HG03280 (cell line): ENCODE data around the gene SP2.

Experiments
- ATAC-seq: cut with Tn5 transposase; IDR thresholded peaks from one replicate; pipeline ENCODE4 v1.9.1; 2021; ENCODE audit warnings: mild to moderate bottlenecking, moderate library complexity; ENCODE audit not compliant: unreplicated experiment

The SP2 gene

DNA sequence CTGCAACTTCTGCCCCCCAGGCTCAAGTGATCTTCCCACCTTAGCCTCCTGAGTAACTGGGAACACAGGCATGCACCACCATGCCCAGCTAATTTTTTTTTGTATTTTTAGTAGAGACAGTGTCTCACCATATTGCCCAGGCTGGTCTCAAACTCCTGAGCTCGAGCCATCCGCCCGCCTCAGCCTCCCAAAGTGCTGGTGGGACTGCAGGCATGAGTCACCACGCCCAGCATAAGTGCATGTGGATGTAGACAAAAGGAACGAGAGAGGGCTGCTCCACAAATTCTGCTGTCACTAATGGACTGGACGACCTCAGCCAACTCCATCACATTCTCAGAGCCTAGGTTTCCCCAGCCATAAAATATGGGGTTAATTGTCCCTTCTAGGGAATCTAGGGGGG is 7.7 kb upstream of the SP2 start:
- no peak for ATAC-seq

DNA sequence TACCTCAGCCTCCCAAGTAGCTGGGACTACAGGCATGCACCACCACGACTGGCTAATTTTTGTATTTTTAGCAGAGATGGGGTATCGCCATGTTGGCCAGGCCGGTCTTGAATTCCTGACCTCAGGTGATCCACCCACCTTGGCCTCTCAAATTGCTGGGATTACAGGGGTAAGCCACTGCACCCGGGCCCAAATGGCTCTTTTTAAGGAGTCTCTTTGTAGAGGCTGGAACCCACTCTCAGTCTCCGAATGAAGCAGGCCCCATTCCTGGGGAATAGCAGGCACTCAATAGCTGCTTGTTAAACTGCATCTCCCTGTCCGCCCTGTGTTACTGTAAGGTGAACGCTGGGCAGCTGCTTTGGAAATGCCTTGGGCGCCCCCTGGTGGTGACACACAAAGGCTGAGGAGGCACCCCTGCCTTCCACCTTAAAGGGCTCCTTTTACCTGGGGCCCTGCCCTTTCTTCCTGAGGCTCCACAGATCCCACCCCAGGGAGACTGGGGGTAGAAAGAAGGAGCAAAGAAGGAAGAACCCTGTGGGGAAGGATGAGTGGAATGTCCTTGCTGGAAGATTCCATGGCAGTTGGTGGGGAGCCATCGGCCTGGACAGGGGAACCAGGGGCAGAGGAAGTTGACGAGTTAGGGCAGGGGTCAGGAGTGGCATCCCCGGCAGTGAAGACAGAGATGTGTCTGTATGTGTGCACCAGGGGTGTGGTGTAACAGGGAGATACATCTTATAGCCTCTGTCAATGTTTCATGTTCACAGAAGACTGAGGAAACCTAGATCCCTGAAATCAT is 6.1 kb upstream of the SP2 start:
- peak; percentile 75 for ATAC-seq

DNA sequence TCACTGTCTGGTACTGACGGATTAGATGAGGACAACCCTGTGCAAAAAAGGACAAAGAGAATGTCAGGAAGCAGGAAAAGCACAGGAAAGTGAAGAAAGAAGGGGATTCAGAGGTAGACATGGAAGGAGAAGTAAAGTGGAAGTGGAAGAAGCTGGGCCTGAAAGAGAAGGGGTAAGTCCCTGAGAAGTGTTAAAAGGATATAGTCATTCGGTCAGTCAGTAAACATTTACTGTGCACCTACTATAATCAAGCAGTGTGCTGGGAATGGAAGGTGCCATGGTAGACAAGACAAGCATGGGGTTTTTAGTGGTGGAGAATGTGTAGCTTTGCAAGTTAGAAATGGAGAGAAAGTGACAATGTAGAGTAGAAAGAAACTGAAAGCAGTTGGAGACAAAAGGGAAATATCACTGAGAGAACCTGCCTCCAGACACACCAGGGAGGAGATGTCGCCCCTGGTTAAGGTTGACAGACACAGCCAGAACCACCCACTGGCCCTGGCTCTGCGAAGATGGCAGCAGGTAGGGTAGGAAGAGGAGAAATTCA is 4.4 kb upstream of the SP2 start:
- no peak for ATAC-seq

DNA sequence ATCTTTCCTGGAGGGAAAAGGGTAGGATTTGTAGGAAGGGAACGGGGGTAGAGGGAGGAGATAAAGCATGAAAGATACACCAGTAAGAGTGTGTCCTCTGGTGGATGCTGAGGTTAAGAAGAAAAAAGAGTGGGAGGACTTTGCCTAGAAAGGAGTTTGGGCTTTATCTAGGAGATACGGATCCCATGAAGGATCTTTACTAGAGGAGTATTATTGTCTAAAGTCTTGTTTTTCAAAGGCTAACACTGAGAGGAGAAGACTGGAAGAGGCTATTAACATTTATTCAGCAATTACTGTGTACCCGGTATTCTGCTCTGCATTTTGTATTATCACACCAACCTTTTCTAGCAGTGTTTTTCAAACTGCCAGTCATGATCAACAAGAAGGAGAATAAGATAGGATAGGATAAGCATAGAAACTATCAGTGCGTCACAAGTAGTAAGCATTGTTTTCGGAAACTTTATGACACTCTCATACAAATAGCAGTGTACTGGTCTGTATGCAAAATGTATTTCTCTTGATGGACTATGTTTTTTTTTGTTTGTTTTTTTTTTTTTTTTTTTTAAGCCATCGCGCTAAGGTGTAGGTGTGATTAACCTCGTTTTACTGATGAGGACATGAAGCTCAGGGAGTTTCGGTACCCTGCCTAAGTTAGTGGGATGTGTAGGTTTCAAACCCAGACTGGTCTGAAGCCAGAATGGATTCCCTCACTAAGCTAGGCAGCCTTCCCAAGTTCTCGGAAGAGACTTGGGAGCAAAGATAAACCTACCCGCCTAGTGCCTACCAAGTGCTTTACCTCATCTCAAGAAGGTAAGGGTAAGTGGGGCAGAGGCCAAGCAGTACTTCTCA is 1.3 kb upstream of the SP2 start:
- no peak for ATAC-seq

DNA sequence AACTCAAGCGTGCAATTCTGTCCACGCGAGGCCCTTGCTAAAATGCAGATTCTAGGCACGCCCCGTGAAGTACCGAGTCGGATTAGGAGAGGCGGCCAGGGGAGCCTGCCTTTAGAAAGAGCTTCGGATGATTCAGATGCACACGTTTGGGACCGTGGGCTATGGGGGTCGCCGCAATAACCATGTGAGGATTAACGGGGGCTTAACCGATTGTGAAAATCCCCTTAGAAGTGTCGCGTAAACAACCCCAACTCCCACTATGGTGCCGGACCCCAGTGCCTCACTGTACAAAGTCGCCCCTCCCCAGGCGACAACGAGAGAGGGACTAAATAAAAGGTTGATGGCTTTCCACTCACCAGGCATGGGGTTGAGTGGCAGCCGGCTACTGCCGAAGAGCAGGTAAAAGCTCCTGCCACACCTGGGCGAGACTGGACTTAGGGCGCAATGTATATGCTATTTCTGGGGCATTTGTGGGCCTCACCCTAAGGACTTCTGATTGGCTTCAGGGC is 635 bp upstream of the SP2 start:
- no peak for ATAC-seq

DNA sequence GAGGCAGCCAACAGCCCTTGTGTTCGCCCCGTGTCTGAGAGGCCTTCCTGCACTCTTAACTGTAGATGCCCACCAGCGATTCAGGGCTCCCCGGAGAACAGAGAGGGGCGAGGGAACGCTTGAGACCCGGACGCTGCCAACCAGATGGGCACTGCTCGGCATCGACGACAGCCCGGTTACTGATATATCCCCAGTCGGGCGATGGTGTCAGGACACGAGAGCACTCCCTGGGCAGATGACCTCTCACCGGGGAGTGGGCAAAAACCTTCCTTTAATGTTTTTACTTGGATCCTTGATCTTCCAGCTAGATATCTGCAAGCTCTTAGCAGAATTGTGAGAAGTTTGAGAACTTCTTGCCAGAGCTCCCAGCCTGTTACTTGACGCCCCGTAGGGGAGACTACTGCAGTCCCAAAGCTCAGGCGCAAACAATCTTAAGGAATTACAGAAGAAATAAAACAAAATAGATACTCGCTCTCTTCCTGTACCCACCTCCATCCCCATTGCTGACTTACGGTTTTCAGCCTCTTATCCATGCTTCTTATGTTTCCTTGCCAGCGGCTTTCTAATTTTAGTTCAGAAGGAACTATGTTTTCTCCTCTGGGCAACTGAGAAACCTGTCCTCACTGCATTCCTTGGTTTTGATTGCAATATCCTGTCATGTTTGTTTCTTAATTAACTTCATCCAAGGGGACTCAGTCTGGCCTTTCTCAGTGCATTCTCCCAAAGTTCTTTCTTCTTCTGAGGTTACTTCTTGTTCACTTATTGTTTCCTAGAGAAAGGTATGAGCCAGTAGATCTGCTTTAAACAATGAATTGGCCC is 845 bp downstream of the SP2 start:
- no peak for ATAC-seq

DNA sequence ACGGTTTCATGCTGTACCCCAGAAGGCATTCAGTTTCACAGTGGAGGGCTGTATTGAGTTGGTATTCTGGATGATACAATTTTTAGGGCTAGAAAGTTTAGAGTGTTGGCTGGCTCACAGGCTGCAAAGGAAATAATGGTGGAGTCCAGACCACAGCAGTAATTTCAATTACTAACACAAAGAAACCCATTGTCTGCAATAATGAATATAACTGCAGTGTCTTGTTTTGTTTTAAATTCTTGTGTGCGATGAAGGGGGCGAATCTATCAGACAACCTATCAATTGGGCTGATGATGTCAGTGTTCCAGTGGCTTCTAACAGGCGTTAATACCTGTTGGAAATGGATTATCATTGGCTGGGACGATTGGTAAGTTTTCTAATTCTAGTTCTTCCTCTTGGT is 1.5 kb downstream of the SP2 start:
- no peak for ATAC-seq

DNA sequence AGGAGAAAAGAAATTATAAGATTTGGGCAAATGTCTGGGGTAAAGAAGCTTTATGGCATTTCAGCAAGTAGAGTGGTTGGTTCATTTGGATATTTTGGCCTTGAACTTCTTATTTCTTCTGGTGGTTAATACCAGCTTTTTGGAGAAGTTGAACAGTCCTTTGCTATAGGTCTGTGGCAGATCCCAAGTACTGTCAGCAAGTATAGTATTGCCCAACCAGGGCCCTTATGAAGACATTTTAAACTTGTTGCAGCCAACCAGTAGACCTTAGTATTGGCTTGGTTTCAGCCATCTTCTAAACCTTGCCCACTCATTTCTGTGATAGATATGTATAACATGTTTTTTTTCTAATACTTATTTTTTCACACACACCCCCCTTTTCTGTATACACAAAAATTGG is 2.2 kb downstream of the SP2 start:
- ATAC-seq = no peak

DNA sequence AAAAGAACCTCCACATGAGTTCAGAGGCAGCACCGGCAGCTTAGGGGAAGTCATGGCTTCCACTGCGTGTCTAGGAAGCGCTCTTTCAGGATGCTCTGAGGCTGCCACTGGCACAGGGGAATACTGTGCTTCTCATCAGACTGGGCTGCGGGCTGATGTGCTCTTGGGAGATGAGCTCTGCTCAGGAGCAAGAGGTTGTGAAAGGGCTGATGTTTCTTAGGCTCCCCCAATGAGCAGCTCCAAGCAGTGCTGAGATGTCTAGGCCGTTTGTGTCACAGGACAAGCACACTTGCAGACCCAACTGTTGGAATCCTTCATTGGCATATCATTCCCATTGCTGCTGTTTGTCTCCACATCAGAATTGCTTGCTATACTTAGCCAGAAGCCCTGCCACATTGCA is 3.6 kb downstream of the SP2 start:
- no peak for ATAC-seq

DNA sequence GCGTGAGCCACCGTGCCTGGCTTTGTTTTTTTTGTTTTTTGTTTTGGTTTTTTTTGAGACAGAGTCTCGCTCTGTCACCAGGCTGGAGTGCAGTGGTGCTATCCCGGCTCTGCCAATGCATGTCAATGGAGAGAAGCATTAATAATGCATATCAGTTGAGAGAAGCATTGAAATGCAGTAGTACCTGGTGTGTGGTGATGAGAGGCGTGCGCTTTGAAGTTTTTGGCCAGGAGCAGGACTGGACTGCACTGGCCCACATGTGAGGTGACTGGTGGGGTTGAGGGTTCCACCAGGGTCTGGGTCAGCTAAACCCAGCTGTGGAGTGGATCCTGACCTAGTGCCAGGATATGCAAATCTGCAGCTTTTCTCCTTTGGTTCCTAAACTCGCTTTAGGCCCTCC is 5.4 kb downstream of the SP2 start:
- no peak for ATAC-seq

DNA sequence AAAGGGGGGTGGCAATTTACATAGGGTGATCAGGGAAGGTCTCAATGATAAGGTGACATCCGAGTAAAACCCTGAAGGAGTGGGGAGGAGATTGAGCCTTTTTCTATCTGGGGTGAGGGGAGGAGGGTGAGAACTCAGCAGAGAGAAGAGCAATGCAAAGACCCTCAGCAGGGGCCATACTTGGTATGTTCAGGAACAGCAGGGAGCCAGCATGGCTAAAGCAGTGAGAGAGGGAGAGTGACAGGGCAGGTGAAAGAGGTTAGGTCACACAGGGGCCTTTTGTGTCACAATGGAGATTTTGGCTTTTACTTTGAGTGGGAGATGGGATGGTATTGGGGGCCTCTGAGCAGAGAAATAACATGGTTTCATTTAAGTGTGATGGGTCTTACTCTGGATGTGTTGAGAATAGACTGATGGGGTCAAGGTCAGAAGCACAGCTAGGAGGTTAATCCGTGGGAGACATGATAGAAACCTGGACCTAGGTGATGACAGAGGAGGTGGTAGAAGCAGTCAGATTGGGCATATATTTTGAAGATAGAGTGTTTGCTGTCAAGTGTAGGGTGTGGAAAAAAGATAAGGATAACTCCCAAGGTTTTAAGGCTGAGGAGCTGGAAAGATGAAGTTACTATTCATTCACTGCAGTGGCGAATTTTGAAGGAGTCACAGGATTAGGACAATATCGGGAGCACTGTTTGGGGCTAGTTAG is 6.2 kb downstream of the SP2 start:
- ATAC-seq = no peak

DNA sequence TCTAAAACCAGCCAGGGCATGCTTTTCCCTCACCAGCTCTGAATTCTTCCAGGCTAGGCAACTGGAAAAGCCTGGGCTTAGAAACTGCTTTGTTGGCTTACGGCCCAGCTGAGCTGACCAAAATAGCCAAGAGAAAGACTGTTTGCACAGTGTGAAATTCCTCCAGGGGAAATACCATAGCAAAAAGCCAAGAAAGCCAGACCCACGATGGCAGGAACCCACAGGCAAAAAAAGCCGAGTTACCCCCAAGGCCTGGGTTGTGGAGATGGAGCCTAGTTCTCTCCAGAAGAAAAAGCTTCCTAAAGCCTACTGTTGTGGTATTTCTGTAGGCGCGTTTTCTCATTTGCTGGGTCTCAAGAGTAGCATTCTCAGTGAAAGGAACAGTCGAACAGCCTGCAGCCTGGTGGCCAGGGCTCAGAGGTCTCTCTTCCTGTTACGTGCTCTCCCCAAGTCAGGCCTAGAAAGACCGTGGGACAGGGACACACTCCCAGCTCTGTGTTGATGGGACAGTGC is 9.2 kb downstream of the SP2 start:
- ATAC-seq = no peak

DNA sequence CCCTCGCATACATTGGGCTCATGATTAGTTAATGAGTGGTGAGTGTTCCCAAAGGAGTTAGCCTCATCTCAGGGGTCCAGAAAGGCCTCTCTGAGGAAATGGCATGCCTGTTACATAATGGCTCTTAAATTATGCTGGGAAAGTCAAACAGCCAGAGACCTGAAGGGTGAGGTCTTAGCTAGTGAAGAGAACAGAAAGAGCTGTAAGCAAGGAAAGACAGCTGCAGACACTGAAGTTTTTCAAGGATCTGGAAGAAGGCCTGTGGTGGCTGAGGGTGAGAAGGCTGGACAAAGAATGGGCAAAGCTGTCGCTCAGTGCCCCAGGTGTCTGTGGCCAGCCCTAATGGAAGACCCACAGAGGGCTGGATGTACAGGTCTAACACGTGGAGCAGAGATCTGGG is 10.4 kb downstream of the SP2 start:
- no peak for ATAC-seq

DNA sequence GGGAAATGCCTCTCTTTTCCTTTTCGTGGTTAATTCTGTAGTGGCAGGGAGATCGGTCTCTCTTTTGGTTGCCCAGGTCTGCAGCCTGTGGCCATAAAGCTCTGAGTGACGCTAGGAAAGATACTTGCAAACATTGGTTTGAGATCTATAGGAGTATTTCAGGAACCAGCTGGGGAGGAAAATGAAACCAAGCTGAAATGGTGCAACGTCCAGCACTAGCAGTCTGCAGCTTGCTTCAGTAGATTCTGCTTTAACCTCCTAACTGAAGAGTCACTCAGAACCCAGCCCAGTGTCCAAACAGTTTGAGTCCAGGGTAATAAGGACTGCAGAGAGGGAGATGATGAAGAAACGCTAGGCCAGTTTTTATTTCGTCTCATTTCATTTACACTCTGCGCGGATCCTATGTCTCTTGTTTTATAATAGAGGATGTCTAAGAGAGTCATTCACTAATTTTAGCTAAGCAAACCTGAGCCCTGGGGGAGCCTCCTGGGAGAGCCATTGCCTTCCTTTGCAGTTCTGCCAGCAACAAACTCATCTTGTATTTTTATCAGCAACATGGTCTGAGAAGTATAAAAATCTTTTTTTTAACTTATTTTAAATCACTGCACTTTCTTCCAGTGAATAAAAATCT is 12.0 kb downstream of the SP2 start:
- ATAC-seq = no peak

DNA sequence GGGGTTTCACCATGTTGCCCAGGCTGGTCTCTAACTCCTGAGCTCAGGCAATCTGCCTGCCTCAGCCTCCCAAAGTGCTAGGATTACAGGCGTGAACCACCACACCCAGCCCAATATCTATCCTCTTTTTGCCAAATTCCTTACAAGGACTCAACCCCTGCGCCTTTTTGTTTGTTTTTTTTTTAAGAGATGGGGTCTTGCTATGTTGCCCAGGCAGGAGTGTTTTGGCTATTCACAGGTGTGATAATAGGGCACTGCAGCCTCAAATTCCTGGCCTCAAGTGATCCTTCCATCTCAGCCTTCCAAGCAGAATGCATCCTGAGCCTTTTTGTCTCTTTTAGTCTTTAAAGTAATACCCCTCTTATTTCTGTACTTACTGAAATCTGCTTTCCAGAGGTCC is 17.0 kb downstream of the SP2 start:
- no peak for ATAC-seq

DNA sequence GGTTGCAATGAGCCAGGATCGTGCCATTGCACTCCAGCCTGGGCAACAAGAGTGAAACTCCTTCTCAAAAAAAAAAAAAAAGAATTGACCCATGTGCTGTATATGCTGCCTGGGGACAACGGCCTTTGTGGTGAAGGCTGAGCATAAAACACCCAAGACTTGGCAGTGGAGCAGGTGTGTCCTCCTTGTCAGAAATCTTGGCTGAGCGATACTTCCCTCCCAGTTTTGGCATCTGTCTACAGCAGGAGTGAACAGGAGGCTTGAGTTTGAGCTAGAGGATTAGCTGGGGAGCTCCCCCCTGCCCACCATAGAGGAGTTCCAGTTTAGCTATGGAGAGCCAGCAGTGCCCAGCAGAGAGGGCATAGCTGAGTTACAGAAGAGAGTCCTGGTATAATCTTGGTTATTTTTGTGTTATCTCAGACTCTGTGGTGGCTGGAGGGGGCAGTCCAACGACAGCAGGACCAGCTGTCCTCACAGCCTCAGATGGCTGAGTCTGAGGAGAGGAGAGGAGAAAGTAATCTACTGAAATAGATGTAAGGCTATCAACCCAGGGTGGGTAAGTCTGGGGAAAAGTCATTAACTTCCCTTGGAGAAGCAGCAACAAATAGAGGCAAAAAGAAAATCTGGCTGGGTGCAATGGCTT is 18.4 kb downstream of the SP2 start:
- no peak for ATAC-seq

DNA sequence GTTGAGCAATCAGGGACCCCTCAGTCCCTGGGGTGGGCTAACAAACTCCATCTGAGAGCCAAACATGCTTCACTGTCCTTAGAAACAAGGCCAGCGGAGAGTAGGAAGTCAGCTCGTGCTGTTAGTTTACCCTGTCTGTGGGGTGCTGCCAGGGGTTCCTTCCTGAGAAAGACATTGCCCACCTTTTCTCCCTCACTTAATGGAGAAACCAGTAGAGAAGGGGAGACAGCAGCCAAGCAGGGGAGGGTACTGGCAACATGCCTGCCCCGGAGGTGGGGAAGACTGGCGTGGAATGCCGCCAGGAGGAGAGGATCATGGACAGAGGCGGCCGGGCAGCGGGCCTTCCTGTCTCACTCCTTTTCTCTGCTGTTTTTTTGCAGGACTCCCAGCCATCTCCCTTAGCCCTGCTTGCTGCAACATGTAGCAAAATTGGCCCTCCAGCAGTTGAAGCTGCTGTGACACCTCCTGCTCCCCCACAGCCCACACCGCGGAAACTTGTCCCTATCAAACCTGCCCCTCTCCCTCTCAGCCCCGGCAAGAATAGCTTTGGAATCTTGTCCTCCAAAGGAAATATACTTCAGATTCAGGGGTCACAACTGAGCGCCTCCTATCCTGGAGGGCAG is 19.9 kb downstream of the SP2 start:
- no peak for ATAC-seq

DNA sequence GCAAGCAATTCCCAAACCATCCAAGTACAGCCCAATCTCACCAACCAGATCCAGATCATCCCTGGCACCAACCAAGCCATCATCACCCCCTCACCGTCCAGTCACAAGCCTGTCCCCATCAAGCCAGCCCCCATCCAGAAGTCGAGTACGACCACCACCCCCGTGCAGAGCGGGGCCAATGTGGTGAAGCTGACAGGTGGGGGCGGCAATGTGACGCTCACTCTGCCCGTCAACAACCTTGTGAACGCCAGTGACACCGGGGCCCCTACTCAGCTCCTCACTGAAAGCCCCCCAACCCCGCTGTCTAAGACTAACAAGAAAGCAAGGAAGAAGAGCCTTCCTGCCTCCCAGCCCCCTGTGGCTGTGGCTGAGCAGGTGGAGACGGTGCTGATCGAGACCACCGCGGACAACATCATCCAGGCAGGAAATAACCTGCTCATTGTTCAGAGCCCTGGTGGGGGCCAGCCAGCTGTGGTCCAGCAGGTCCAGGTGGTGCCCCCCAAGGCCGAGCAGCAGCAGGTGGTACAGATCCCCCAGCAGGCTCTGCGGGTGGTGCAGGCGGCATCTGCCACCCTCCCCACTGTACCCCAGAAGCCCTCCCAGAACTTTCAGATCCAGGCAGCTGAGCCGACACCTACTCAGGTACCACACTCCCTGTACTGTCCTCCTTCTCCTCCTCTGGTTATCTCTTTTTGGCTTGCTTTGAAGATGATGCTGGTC is 20.6 kb downstream of the SP2 start:
- no peak for ATAC-seq
